Transverse colon (tissue), 4 donors: ENCODE measurements around the gene DYDC2. TPM values are rescaled to one million over a fixed set of nuclear protein-coding genes. Genes with fewer than 3 reads are reported as not detected.

Experiments used
- DNase-seq: peaks from one replicate; pipeline ENCODE4 v3.0.0-alpha.2; 2019
- H3K27ac ChIP-seq, 4 donors: fragments of 200-600 bp; sonication (generic); 2 replicates each; pipeline ENCODE4 v1.5.1; 2016 to 2018; ENCODE audit warnings: inconsistent platforms in 4 of 4
- H3K27me3 ChIP-seq: fragments of 200-600 bp; sonication (generic); 2 replicates; pipeline ENCODE4 v1.5.1; 2017; ENCODE audit warnings: inconsistent platforms
- H3K36me3 ChIP-seq, 4 donors: fragments of 200-600 bp; sonication (generic); 2 replicates each; pipeline ENCODE4 v1.5.1; 2017 to 2019; ENCODE audit warnings: inconsistent platforms in 4 of 4
- H3K4me1 ChIP-seq, 4 donors: fragments of 200-600 bp; sonication (generic); 2 replicates each; pipeline ENCODE4 v1.5.1; 2017 to 2020; ENCODE audit warnings: inconsistent platforms in 4 of 4
- H3K4me3 ChIP-seq, 4 donors: fragments of 200-600 bp; sonication (generic); 1 replicate in 1 of 4; 2 replicates in 3 of 4; pipeline versions ENCODE4 v1.5.1 to v1.6.1; 2017 to 2019; ENCODE audit warnings: inconsistent platforms in 4 of 4
- H3K9me3 ChIP-seq, 2 donors: fragments of 200-600 bp; sonication (generic); 2 replicates each; pipeline ENCODE4 v1.5.1; 2017 to 2019; ENCODE audit warnings: inconsistent platforms in 2 of 2
- EP300 ChIP-seq: sonication (generic); formaldehyde crosslinking; IDR thresholded peaks from one replicate; pipeline ENCODE4 v1.6.1; 2017; ENCODE audit warnings: antibody characterized with exemption, low read depth
- POLR2A ChIP-seq: fragments of 450-650 bp; IDR thresholded peaks from one replicate; pipeline ENCODE4 v1.6.1; 2016; ENCODE audit warnings: antibody characterized with exemption, mild to moderate bottlenecking, moderate library complexity
- POLR2AphosphoS5 ChIP-seq, 3 donors: sonication (generic); formaldehyde crosslinking; IDR thresholded peaks; one replicate each; pipeline ENCODE4 v1.6.1; 2016; ENCODE audit warnings: antibody characterized with exemption in 3 of 3
- WGBS, 2 donors: methylation state at CpG; one replicate each; pipeline ENCODE4 v1.1.5; 2018; ENCODE audit warnings: low coverage in 1 of 2; 5-methylcytosine and 5-hydroxymethylcytosine counted together
- in situ Hi-C, 4 donors: fragments of 200-750 bp; cut with MboI; loops; one replicate each; pipeline versions ENCODE4 v1.15.0 to v1.15.1; 2017; ENCODE audit warnings: low sequenced_read_pairs in 3 of 4, low pct_ligation_motif_present in 1 of 4, low pct_unique_long_range_greater_than_20kb in 1 of 4
- intact Hi-C: fragments of 100-400 bp; cut with DNase I; formaldehyde crosslinking; loops from one replicate; pipeline ENCODE4 v1.15.1; 2023; ENCODE audit warnings: low total_unique reads
- total RNA-seq, 4 donors: library from RNA; depleted of rRNA; stranded (reverse); fragments of >200 nt; gene quantifications; one replicate each; pipeline ENCODE4 v1.1.0, GENCODE V29; 2016
- TF ChIP-seq, protein P1 (sequence below), 5 experiments: fragments of 200-600 bp in 3 of 5; fragments of 450-650 bp in 2 of 5; sonication (generic) in 3 of 5; IDR thresholded peaks; 1 replicate in 2 of 5; 2 replicates in 3 of 5; pipeline ENCODE4 v1.5.1; 2016 to 2017; ENCODE audit warnings: antibody characterized with exemption in 5 of 5, inconsistent platforms in 3 of 5, mild to moderate bottlenecking in 2 of 5, moderate library complexity in 1 of 5

Gene DYDC2
- total RNA-seq, 4 donors from 2014 or later = not detected

DNA sequence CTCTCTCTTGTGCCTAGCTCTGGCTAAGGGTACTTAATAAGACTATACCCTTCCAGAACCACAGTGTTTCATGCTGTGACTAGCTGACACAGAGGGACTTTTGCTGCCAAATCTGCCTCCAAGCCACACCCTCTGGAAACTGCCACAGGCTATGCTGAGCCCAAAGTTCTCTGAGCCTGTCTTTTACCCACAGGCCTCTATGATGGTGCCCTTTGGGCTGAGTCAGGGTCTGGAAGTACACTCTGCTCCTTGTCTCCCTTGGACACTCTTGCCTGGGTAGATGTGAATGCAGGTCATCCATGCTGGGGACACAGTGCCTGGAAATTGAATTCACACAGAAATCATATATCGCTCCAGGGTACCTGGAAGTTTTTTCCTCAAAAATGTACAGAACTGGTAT is 22.6 kb upstream of the DYDC2 start:
- no peaks in the 10 kb centered on the region for H3K9me3 ChIP-seq
- H3K4me1 ChIP-seq = no peaks in the 10 kb centered on the region
- intact Hi-C loops = no loop called here
- H3K36me3 ChIP-seq = no peaks in the 10 kb centered on the region
- H3K27me3 ChIP-seq = no peaks in the 10 kb centered on the region
- no peak for DNase-seq
- TF ChIP-seq, protein P1, sequence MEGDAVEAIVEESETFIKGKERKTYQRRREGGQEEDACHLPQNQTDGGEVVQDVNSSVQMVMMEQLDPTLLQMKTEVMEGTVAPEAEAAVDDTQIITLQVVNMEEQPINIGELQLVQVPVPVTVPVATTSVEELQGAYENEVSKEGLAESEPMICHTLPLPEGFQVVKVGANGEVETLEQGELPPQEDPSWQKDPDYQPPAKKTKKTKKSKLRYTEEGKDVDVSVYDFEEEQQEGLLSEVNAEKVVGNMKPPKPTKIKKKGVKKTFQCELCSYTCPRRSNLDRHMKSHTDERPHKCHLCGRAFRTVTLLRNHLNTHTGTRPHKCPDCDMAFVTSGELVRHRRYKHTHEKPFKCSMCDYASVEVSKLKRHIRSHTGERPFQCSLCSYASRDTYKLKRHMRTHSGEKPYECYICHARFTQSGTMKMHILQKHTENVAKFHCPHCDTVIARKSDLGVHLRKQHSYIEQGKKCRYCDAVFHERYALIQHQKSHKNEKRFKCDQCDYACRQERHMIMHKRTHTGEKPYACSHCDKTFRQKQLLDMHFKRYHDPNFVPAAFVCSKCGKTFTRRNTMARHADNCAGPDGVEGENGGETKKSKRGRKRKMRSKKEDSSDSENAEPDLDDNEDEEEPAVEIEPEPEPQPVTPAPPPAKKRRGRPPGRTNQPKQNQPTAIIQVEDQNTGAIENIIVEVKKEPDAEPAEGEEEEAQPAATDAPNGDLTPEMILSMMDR (IDR thresholded peaks at IDR 0.05) = no peak
- TF ChIP-seq POLR2AphosphoS5 (IDR thresholded peaks at IDR 0.05) (no peak), EP300 (no peak), POLR2A (no peak)
- 90 to 100% methylated on average over 1 of the region's 1 CpG for WGBS, 2 donors
- in situ Hi-C loops = no loop called here
- no peak overlapping the region for H3K4me3 ChIP-seq
- H3K27ac ChIP-seq = no peak overlapping the region

DNA sequence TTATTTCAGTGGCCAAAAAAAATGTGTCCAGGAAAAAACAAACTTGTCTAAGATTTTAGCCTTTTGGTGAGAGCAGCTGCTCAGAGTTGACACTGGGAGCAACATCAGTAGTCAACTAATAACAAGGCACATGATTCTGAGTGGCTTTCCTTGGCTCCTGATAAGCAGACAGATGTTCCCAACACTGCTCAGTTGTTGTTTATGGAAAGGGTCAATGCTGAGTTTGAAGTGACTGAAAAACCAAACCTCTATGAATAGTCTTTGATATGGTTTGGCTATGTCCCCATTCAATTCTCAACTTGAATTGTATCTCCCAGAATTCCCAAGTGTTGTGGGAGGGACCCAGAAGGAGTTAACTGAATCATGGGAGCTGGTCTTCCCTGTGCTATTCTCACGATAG is 12.3 kb upstream of the DYDC2 start:
- Histone ChIP-seq H3K4me1 (no peaks in the 10 kb centered on the region), H3K9me3 (no peaks in the 10 kb centered on the region), H3K27me3 (no peaks in the 10 kb centered on the region), H3K36me3 (no peaks in the 10 kb centered on the region), H3K4me3 (no peak overlapping the region), H3K27ac (no peak overlapping the region)
- 82% methylated on average over 1 of the region's 1 CpG; no CpG with 5 or more reads in 1 of the 2 donors for WGBS, 2 donors
- TF ChIP-seq POLR2A (no peak), POLR2AphosphoS5 (IDR thresholded peaks at IDR 0.05) (no peak)
- TF ChIP-seq, protein P1 (IDR thresholded peaks at IDR 0.05) = no peak
- in situ Hi-C loops (no loop called here), intact Hi-C loops (no loop called here)
- no peak for DNase-seq

DNA sequence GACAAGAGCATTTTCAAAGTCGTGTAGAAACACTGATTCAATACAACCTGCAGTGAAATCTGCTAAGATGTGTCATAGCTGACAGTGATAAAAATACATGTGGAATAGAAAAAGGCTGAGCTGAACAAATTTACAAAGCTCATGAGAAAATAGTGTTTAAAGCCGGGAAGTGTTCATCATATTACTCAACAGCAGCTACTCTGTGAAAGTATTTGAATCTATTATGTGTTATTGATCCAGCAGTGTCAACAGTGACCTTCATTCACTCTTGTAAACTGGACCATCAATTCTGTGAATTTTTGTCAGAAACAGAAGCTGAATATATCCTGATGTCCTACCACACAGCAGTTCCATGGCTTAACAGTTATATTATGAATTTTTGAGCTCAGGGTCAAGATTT is 11.7 kb upstream of the DYDC2 start:
- Histone ChIP-seq H3K9me3 (no peaks in the 10 kb centered on the region), H3K4me1 (no peaks in the 10 kb centered on the region), H3K27ac (no peak overlapping the region), H3K36me3 (no peaks in the 10 kb centered on the region), H3K27me3 (no peaks in the 10 kb centered on the region), H3K4me3 (no peak overlapping the region)
- intact Hi-C loops = no loop called here
- no peak for DNase-seq
- TF ChIP-seq POLR2AphosphoS5 (IDR thresholded peaks at IDR 0.05) (no peak), EP300 (no peak), POLR2A (no peak)
- TF ChIP-seq, protein P1 (IDR thresholded peaks at IDR 0.05) = no peak
- in situ Hi-C loops = no loop called here
- 56 to 68% methylated on average over 2 of the region's 2 CpGs for WGBS, 2 donors

DNA sequence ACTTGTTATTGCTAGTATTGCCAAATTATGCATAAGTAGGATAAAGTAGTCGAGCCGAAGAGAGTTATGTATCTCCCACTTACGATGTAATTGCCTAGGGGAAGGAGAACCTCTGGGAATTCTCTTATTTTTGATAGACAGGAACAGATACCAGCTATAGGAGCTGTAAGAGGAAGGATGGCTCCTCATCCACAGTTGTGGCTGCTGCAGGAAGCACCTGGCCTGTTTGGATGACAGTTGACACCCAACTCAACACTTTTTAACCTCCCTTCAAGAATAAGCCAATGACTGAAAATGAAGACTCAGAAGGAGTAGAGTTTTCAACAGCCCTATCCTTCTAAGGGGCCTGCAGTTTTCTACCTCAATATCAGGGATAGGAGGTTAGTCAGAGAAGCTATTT is 6.3 kb upstream of the DYDC2 start:
- no peak for DNase-seq
- no peaks in the 10 kb centered on the region for H3K36me3 ChIP-seq
- peaks cover 9% of the 10 kb centered on the region for H3K27me3 ChIP-seq
- TF ChIP-seq POLR2A (no peak), EP300 (no peak), POLR2AphosphoS5 (IDR thresholded peaks at IDR 0.05) (no peak)
- TF ChIP-seq, protein P1 (IDR thresholded peaks at IDR 0.05) = no peak
- intact Hi-C loops (no loop called here), in situ Hi-C loops (no loop called here)
- no peaks in the 10 kb centered on the region for H3K4me1 ChIP-seq
- 71 to 81% methylated on average over 3 of the region's 3 CpGs for WGBS, 2 donors
- no peak overlapping the region for H3K27ac ChIP-seq
- H3K4me3 ChIP-seq = no peak overlapping the region
- no peaks in the 10 kb centered on the region for H3K9me3 ChIP-seq
